NCI-H526 treated with DMSO at 0.1 percent for 48 hours (cell line): ENCODE measurements around the gene RBM5.
"Not testable (repeated sequence)": the region's sequence is repeated elsewhere in the genome, so short reads cannot be mapped to it uniquely, and the experiment has no call there.

Experiments used
- DNase-seq: peaks from one replicate; lab custom pipeline; 2025; lab: John Stamatoyannopoulos, UW

Gene RBM5

DNA sequence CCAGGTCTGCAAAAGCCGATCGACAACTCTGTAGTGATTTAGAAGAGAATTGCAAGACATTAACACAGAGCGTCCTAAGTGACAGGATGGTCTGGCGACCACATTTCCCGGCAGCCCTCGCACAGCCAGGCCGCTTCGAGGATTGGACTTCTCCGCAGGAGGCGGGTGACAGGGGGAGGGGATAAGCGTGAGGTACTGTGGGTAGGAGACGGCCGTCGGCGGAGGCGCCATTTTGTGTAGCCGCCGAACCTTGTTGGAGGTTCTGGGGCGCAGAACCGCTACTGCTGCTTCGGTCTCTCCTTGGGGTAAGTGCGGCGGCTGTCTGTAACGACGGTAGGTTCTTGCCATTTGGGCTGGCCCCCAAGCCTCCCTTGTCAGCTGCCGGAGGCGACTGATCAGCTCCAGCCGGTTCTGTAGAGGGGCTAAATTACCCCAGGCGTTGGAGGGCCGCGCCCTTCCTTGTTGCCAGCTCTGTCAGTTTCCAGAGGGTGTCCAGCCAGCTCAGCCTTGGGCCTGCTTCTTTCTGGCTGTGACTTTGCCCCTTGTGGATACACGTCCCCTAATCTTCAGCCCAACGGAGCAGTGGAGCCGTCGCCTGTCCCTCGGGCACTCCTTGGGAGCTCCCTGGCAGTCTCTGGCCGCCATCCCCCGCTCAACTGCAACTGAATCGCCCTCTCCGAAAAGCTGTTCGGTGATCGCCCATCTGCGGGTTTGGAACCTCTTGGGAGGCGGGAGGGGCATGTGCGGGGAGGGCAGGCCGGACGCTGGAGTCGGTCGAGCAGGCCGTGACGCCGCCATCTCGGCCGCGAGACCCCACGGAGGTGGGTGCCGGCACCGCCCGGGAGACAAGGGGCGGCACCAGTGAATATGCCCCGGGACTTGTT is at the start of gene RBM5:
TSS of gene RBM5 (plus strand) at position 195 of the 884 bp plus-strand sequence. CDS start 1,516 bp downstream, outside the sequence.
- peak; percentile 81 for DNase-seq

DNA sequence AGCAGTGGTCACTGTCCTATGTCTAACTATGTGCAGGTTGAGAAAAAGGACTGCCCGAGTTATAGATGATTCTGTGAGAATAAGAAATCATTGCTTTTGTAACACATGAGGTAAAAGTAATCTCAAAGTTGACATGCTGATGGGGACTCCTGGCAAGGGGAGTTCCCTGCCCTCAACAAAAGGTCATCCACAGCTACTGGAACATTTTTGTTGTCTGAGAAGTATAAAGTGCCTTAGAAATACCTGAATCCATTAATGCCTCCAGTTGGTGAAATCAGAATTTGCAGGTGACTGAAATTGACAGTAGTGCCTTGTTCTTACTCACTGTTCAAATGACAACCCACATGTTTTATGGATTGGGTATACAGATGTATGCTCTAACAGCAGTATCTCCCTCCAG is 43.7 kb upstream of the RBM5 start:
- no peak for DNase-seq

DNA sequence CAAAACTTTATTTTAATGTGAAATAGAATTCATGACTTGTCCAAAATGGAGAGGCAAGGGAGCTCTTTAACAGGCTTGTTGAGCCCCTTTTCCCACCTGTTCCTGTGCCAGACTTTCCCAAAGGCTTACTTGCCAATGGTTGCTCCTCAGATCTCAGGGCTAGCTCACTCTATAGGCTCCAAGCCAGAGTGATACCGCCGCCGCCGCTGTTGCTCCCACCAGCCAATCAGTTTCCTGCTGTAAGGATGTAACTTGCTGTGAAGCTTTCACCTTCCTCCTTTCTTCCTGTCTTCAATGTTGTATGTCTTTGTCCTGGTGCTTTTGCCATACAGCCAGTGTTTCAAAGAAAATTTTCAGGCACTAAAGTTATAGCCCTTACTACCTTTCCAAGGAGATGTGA is 41.3 kb upstream of the RBM5 start:
- DNase-seq, result no peak

- DNase-seq, result peak; percentile 96
Measured at GRCh38 chr3:50050361-50050760, 38.4 kb upstream of the RBM5 start.

DNA sequence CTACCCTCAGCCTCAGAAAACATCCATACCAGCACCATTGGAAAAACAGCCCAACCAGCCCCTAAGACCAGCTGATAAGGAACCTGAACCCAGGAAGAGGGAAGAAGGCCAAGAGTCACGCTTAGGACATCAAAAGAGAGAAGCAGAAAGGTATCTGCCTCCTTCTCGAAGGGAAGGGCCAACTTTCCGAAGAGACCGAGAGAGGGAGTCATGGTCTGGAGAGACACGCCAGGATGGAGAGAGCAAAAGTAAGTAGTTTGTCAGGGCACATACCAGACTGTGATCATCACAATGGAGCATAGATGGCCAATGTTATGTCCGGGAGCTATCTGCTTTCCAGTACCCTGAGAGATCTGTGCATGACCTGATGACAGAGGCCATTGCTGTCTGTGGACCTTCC is 31.0 kb upstream of the RBM5 start:
- no peak for DNase-seq

GRCh38 chr3:50068134-50068533 is 20.6 kb upstream of the RBM5 start:
- DNase-seq, result no peak

- DNase-seq, result no peak
Measured at GRCh38 chr3:50078091-50078490, 10.6 kb upstream of the RBM5 start.

DNA sequence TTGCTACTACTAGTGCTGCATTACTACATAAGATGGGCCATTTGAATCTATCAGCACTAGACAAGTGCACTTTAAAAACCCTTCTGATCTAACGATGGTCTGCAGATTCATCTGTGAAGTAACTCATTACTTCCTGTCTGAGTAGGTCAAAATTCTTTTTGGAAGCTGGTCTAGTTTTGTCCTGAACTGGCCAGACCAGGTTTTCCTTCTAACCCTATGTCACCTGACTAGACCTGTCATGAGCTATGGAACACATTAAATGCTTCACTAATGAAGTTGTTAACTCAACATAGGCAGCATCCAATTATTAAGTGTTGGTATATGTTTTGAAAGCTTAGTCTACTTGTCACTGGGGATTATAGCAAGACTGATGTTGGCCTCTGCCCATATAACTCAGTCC is 10.1 kb upstream of the RBM5 start:
- DNase-seq, result no peak

DNA sequence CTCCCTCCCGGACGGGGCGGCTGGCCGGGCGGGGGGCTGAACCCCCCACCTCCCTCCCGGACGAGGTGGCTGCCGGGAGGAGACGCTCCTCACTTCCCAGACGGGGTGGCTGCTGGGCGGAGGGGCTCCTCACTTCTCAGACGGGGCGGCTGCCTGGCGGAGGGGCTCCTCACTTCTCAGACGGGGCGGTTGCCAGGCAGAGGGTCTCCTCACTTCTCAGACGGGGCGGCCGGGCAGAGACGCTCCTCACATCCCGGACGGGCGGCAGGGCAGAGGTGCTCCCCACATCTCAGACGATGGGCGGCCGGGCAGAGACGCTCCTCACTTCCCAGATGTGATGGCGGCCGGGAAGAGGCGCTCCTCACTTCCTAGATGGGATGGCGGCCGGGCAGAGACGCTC is 3.8 kb upstream of the RBM5 start:
- DNase-seq, result not testable (repeated sequence)

- DNase-seq, result no peak
Measured at GRCh38 chr3:50089609-50089945, 858 bp downstream of the RBM5 start.

DNA sequence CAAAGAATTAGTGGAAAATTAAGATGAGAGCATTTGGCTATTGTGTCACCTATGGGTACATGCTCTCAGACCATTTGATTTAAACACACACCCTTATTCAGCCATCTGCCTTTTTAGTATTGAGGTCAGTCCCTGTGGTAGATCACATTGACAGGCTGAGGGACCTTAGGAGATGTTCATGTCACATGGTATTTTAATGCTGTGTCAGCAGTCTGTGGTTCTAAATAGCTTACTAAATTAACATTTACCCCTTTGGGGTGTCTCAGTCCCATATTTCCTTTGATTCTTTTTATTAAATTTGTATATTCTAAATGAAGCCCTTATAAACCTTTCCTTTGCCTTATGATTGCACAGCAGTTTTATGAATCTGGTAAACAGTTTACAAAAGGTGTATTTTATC is 2.3 kb downstream of the RBM5 start:
- no peak for DNase-seq

- DNase-seq, result no peak
Measured at GRCh38 chr3:50095352-50095998, 6.8 kb downstream of the RBM5 start.

DNA sequence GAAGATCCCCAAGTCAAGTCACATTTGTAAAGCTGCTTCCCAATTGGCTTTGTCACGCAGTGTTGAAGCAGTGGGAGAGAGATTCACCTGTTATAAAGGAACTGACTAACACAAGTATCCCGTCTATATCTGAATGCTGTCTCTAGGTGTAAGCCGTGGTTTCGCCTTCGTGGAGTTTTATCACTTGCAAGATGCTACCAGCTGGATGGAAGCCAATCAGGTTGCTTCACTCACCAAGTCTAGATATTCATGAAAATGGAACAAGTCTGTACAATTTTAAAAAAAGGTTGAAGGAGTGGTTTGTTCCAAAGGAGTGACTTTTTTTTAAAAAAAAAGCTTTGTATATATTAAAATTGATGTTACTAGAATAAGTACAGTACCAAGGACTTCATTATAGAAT is 11.7 kb downstream of the RBM5 start:
- DNase-seq, result no peak

GRCh38 chr3:50100956-50101845 is 12.5 kb downstream of the RBM5 start:
- DNase-seq, result no peak

DNA sequence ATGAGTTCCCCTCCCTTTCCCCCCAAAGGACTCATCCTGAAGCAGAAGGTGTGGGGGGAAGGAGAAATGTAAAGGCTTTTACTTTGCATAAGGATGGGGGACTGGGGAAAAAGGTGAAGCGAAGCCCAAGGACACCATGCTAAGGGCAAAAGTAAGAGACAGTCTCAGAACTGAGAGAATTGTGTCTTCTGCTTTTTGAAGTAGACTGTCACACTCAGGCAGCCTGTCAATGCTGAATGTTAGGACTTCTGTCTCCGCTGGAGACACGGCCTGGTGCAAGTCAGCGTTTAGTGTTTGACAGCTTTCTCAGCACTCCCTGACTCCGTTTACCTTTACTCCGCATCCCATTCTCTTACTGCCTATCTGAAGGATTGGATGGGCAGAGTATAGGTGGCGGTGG is 13.8 kb downstream of the RBM5 start:
- DNase-seq, result no peak

DNA sequence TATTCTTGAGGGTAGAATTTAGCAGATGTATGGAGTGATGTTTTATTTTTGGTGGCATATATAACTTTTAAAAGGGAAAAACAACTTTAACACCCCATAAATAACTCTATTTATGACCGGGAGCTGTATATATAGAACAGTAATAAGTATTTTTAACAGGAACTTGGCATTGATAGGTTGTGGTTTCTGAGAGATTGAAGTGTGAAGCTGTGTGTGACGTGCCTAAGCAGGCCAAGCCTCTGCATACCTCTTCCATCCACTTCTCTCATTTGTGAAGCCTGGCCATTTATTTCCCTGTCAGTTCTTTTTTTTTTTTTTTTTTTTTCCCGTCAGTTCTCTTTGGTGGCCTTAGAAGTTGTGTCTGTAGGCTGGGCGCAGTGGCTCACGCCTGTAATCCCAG is 23.0 kb downstream of the RBM5 start:
- no peak for DNase-seq

DNA sequence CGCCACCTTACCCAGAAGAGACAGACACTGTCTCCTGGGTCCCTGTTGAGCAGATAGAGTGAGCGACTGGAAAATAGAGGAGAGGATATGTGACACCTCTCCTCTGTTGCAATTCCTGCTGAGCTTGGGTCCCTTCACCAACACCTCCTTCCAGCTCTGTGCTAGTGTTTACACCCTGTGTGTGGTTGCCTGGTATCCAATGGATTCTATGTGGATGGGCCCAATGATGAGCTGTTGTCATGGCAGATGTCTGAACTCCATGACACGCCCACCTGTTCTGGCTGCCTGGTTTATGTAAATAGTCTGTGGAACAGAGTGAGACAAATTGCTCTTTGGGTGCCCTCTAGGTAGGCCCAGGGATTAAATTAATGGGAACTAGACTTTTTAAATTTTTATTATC is 23.7 kb downstream of the RBM5 start:
- DNase-seq, result peak; percentile 52

GRCh38 chr3:50117120-50117519 is 28.4 kb downstream of the RBM5 start:
- no peak for DNase-seq

GRCh38 chr3:50118237-50118636 is 29.5 kb downstream of the RBM5 start:
- no peak for DNase-seq

DNA sequence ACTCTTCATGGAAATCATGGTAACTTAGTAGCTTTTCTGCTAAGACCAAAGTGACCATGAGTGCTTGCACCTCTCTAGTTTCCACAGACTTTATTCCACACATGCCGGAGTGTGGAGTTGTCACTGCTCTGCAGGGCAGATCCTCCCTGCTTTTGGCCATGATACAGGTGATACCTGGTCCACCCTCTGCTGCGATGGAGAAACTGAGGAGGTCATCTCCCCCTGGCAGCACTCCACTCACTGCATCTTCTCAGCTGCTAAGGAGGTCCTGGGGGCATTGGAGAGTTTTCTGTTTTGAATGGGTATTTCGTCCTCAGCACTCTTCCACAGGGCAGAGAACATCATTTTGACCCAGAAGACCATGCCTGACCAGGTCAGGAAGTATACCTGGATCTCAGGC is 31.1 kb downstream of the RBM5 start:
- DNase-seq, result no peak

DNA sequence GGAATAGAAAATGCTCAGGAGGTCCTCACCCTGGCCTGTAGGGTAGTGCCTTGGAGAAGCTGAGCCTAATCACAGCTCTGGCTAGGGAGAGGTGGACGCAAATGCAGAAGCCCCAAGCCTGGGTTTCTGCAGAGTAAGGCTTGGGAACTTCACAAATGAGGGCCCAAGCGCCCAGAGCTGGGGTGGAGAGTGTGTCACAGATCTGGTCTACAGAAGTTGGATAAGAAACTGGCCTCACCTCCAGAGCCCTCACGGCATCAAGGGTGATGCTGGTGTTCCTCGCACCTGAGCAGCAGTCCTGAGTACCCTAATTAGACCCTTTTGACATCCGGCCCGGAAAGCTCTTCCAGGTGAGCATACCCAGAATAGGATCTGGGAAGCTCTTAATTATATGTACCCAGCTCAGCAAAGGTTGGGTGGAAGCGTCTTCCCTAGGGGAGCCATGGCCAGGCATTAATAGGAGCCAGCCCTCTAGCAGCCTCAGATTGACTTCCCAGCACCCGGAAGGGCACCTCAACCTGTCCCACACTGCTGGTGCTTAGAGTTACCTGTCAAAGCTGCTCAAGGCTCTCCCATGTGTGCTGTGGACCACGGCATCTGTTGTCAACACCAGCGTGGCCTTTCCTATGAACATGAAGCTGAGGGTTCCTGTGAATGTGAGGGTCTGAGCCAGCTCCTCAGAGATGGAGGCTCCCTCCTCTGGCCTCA is 31.8 kb downstream of the RBM5 start:
- peak; percentile 16 for DNase-seq
